Measurements from ENCODE around the gene STK25.

DNA sequence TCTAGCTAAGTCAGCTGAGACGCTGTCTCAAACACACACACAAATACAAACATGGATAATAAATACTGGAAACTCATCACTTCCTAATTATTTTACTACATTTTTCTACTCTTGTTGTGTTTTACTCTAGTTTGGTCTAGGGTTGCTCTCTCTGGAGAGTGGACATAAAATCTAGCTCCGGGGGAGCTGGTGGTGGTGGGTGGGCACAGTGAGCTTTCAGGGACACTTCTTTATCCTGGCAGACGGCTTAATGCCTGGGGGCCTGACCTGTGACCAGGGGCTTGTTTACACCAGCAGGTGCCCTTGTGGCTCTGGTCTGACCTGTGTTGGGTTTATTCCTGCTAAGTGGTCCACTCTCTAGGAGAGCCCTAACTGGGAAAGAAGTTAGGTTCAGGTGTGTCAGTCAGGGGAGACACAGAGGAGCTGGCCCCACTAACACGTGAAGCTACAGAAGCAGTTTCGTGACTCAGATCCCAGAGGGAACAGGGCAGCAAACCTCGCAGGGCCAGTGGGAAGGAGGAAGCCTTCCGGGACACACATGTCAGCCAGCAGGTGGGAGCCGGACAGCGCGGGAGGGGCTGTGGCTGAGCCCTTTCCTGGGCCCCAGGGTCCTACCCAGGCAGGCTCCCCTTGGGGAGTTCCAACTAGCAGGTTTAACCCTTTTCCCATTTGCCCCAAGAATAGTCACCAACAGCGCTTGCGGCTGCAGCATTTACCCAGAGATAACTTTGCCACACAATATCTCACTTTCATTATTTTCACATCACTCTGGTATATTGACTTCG is 27.7 kb upstream of the STK25 start:
- TF ChIP-seq POLR2A (IDR thresholded peaks at IDR 0.05) (no peak), CTCF (IDR thresholded peaks at IDR 0.05) (no peak)
